Superior temporal gyrus (tissue), 1 donor: ENCODE data around the gene OSCP1.

Experiments used
- DNase-seq: peaks from one replicate; pipeline ENCODE4 v3.0.0-alpha.2; 2016; ENCODE audit errors: extremely low spot score

The OSCP1 gene

GRCh38 chr1:36402504-36402890 is 47.8 kb downstream of the OSCP1 start:
- DNase-seq, result no peak

GRCh38 chr1:36401602-36402503 is 48.4 kb downstream of the OSCP1 start:
- DNase-seq, result no peak

DNA sequence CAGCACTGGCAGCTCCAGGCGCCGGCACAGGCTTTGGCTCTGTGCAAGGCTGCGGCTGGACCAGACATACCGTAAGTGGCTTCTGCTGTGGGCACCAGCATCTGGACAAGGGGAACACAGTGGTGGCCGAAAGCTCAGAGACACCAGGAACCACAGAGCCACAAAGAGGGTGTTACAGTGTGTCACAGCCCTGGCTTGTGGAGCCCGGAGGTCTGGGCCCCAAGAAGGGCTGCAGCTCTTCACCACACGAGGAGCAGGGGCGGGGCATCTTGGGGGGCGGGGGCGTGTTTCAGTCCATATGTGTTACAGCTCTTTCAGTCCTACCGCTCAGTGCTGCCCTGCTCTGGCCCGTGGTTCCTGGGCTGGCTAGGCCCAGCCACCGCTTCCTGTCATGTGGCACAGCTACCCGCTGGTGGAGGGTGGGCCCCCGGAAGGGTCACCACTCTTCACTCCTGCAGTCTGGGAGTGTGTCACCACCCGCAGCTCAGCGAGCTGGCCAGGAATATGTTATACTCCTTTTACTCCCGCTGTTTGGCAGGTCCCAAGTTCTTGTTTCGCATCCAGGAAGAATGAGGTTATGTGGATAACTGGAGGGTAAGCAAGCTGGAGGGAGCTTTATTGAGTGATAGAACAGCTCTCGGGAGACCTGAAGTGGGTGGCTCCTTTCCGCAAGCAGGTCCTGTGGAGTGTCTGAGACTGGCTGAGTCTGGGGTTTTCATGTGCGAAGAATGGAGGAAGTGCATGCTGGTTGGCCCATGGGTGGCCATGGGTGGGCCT is 49.2 kb downstream of the OSCP1 start:
- DNase-seq, result no peak

- no peak for DNase-seq
Observed at GRCh38 chr1:36400514-36400824, 49.8 kb downstream of the OSCP1 start.

- DNase-seq, result no peak
Observed at GRCh38 chr1:36398370-36398977, 51.8 kb downstream of the OSCP1 start.

DNA sequence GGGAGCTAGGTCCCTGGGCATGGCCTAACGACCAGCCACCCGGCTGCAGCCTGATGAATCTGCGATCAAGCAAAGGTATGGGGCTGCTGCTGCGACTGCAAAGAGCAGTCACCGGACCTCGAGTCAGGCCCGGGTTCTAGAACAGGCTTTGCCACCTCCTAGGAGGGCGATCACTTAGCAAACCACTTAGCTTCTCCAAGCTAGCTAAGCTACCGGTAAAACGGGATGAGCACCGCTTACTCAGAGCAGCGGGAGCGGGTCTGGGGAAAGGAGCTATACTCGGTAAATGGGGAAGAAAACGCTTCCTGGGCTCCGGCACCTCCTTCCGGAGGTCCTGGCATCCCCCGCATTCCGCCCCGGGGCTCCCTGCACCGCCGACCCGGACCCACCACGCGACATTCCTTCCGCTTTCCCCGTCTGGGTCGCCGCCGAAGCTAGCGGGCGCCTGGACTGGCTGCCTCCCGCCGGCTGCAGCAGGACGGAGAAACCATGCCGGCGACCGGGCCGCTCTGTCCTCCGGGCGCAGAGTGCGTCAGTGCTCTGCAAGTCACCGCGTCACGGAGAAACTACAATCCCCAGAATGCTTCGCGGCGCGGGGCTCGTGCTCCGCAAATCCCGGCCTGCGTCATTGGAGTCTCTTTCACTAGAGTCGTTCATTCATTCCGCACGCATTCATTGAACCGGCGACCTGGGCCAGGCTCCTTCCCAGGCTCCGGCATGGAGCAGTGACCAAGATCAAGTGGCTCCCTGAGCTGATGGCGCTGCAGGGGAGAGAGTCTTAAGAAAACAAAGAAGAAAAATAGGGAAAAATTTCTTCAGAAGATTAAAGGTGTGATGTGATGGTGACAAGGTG is 52.6 kb downstream of the OSCP1 start, which contains the start of gene LSM10:
Gene LSM10, minus strand, starts transcription at position 531 of the 853 bp plus-strand sequence. CDS start 3,779 bp downstream, outside the sequence.
- peak; percentile 97 for DNase-seq

GRCh38 chr1:36397083-36397377 is 53.2 kb downstream of the OSCP1 start:
- no peak for DNase-seq

DNA sequence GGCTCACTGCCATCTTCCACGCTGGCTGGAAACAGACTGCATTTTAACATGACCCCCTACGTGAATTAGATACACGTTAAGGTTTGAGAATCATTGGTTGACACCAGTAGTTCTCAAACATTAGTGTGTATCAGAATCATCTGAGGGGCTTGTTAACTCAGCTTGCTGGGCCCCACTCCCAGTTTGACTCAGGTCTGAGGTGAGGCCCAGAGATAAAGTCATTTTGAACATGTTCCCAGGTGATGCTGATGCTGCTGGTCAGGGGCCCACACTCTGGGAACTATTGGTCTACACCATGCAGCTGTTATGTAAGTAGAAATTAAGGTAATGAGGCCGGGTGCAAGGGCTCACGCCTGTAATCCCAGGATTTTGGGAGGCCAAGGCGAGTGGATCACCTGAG is 53.9 kb downstream of the OSCP1 start:
- DNase-seq, result no peak

DNA sequence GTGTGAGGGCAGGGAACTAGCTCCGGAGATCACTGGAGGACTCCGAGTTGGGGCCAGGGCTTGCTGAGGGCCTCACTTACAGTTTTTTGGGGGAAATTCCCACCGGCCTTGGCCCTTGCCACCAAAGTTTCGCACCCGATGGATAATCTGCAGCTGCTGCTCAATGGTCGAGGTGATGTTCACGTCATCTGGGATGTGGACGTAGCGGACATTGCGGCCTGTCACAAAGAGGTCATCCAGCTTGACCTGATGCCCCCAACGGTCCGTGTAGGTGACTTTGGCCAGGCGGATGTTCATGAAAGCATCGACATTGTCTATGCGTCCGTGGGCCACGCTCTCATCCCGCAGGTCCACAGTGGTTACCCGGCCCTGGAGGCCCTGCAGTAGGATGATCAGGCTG is 56.6 kb downstream of the OSCP1 start:
- no peak for DNase-seq

DNA sequence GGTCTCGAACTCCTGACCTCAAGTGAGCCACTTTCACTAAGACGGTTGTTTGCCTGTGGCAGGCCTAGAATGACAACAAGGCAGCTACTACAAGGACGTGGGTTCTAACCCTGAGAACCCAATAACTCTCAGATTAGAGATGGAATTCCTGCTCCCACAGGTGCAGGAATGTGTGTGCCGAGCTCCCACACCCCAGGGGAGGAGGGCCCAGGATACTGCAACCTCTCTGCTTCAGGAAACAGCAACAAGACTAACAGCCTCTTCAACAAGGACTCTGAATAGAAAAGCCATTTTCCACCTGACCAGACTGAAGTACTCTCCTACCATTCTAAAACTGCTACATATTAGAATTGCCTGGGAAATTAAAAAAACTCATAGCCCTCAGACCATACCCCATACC is 57.4 kb downstream of the OSCP1 start:
- no peak for DNase-seq

DNA sequence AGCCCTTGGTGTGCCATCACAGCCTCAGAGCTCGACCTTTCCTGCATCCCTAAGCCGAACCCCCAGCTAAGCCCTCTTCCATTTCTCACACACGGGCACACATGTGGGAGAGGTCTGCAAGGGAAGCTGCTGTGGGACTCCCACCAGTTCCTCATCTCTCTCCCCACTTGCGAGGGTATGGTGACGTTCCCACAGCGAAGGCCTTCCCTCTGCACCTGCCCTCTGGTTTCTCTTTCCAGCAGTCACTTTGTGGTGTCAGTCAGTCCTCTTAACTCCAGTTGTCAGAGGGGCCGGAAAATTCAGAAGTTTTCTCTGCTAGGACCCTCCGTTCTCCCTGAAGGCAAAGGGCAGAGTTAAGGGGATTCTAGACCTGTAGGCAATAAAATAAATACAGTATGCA is 59.0 kb downstream of the OSCP1 start:
- DNase-seq, result no peak

DNA sequence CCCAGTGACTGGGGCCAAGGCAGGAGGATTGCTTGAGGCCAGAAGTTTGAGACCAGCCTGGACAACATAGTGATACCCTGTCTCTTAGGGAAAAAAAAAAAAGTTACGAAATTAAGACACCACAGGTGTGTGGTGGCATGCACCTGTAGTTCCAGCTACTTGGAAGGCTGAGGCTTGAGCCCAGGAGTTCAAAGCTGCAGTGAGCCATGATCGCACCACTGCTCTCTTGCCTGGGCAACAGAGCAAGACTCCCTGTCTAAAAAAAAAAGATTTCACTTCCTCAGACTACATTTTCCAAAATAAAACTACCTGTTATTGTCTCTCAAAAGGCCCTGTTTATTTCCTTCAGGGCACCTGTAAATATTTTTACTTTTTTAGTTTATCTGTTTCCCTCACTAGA is 59.8 kb downstream of the OSCP1 start:
- DNase-seq, result no peak

DNA sequence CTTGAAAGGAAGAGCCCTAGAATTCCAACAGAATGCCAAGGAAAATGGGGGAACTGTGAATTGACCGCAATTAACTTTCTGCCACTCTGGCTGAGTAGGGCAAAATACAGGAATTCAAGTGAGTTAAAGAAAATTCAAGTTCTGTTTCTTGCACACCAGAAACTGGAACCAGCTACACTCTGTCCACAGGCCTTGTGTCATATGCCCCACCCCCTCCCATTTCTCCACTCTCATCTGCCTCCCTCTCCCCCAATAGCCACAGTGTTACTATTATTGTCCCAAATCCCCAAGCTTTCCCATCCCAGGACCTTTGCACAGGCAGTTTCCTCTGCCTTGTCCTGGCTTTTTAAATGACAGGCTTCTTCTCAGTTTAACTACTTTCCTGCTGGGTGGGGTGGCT is 60.3 kb downstream of the OSCP1 start:
- no peak for DNase-seq

DNA sequence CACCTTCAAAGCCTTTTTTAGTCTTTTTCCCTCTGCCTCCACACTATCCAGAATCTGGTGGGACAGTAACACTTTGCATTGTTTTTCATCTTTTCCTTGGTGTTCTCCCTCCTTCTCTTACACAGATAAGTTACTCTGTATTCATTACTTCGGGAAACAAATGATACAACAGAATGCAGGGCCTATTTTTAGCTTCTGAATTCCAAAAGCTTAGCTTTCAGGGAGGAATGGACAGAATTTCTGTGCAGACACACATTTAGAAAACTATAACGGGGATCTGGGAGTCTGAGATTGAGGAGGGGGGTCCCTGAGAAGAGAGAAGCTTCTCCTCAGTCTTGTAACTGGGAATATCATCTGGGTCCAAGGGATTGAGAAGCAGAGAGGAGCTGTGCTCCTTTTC is 61.0 kb downstream of the OSCP1 start:
- no peak for DNase-seq

GRCh38 chr1:36387141-36387949 is 62.9 kb downstream of the OSCP1 start:
- DNase-seq, result peak; percentile 48

DNA sequence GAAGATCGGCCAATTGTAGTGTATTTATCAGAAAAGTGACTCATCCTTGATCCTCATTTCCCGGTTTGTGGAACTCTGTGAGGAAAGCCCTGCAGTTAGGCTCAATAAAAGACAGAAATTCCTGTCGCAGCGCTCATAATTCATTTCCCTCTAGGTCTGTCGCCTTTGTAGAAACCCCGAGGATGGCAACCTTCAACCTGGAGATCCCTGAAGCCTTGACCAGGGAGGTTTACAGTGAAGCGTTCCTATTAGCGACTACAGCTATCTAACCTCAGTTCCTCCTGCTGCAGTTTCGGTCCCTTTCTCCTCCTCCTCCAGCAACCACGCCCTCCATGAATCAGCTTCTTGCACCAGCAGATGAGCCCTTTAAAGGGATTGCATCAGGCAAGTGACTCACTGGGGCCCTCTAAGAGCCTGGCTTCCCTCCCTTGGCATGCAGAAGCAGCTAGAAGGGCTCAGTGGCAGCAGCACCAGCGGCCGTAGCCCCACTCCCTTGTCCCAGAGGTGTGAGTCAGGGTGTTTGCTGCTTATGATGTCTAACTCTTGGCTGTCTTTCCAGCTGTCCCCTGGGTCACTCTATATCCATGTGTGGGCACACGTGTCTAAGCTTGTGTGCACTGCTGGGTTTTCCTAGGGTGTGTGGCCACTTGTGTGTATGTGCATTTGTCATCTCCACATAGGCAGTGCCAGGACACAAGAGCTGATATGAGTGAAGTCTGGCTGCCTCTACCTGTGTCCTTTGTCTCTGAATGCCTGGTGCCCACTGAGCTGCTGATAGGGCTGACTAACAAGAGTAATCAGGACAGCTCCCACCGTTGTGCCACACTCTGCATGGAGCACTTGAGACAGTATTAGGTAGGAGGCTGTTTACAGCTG is 63.7 kb downstream of the OSCP1 start:
- DNase-seq, result peak; percentile 89

- peak; percentile 99 for DNase-seq
Observed at GRCh38 chr1:36385410-36386264, 64.6 kb downstream of the OSCP1 start, which contains the start of gene STK40. STK40 (minus strand) TSS chr1:36385924; CDS start chr1:36361332, 24,592 bp downstream.

DNA sequence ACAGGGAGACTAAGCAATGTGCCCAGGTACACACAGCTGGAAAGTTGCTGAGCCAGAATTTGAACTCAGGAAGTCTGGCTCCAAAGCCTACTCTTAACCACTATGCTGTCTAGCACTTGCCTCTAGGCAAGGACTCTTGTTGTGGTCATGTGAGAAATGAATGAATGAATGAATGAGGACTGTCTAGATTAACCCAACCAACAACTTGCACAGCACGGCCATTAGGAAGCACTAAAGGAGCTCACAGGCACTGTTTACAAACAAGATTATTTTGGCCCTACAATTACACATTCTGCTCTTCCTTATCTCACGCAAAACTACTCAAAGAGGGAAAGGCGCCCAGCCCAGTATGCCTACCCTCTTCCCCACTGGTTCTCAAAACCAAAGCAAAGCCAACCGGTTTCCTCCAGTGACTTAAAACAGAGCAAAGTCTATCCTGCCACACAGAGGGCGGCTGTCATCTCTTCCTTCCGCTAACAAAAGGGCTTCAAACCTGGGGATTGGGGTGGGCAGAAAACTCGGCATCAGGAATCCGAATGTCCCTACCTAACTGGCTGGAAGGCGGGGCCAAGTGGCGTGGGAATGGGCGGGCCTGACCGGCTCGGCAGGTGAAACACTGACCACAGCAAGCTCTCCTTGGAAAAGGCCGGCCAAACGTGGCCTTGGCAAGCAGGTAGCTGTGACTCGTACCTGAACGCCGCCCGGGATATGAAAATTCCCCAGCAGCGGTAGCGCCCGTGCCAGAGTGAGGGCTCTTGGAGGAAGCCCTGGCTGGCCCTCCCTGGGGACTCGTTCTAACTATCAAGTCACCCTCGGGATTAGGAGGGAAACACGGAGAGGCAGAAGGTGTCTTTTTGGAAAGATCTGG is 65.5 kb downstream of the OSCP1 start:
- DNase-seq, result peak; percentile 35
